ENCODE results near the gene TRIM31.

TRIM31 gene

GRCh38 chr6:30135757-30136156 lies 22.9 kb upstream of the TRIM31 start, which contains the start of gene TRIM40:
Gene TRIM40, plus strand, starts transcription at chr6:30136140. Its CDS starts 897 bp downstream, at chr6:30137037.
- no peak for DNase-seq (ENCODE audit: low read depth)
- no peak within 1 kb of the TSS for H3K4me3 ChIP-seq (ENCODE audit: low read length)
- no peak for TF ChIP-seq CTCF (conservative IDR thresholded peaks at IDR 0.05; ENCODE audit: low read length)

- TF ChIP-seq CTCF (conservative IDR thresholded peaks at IDR 0.05; ENCODE audit: low read length), result no peak
- DNase-seq (ENCODE audit: low read depth), result no peak
- H3K4me3 ChIP-seq (ENCODE audit: low read length), result no peak overlapping the region
Measured at GRCh38 chr6:30135147-30135546, 22.3 kb upstream of the TRIM31 start.

- no peak for DNase-seq (ENCODE audit: low read depth)
- H3K4me3 ChIP-seq (ENCODE audit: low read length), result no peak overlapping the region
- no peak for TF ChIP-seq CTCF (conservative IDR thresholded peaks at IDR 0.05; ENCODE audit: low read length)
Measured at GRCh38 chr6:30131947-30132497, 19.1 kb upstream of the TRIM31 start.

- peak; percentile 86 for DNase-seq (ENCODE audit: low read depth)
- TF ChIP-seq CTCF (conservative IDR thresholded peaks at IDR 0.05; ENCODE audit: low read length), result peak; percentile 100
- no peak overlapping the region for H3K4me3 ChIP-seq (ENCODE audit: low read length)
Measured at GRCh38 chr6:30130887-30131862, 18.3 kb upstream of the TRIM31 start.

- DNase-seq (ENCODE audit: low read depth), result no peak
- no peak overlapping the region for H3K4me3 ChIP-seq (ENCODE audit: low read length)
- no peak for TF ChIP-seq CTCF (conservative IDR thresholded peaks at IDR 0.05; ENCODE audit: low read length)
Measured at GRCh38 chr6:30130179-30130679, 17.3 kb upstream of the TRIM31 start.

GRCh38 chr6:30129265-30130178 lies 16.6 kb upstream of the TRIM31 start:
- TF ChIP-seq CTCF (conservative IDR thresholded peaks at IDR 0.05; ENCODE audit: low read length), result no peak
- DNase-seq (ENCODE audit: low read depth), result no peak
- H3K4me3 ChIP-seq (ENCODE audit: low read length), result no peak overlapping the region

Data from AG10803 (cell line).